Stomach (tissue), 9 donors: ENCODE measurements around the gene NSMCE4A. TPM values are rescaled to one million over a fixed set of nuclear protein-coding genes. Genes with fewer than 3 reads are reported as not detected.
"Not testable (repeated sequence)": the region's sequence is repeated elsewhere in the genome, so short reads cannot be mapped to it uniquely, and the experiment has no call there.

Experiments used
- DNase-seq, 2 donors: peaks; one replicate each; pipeline versions ENCODE4 v3.0.0 to v3.0.0-alpha.2; 2013 to 2019
- H3K27ac ChIP-seq, 5 donors: fragments of 200-600 bp in 4 of 5; sonication (generic) in 4 of 5; one replicate each; pipeline ENCODE4 v1.5.1; 2013 to 2019; ENCODE audit warnings: mild to moderate bottlenecking in 1 of 5, moderate library complexity in 1 of 5
- H3K27me3 ChIP-seq, 3 donors: fragments of 200-600 bp; sonication (generic); one replicate each; pipeline ENCODE4 v1.5.1; 2017 to 2019; ENCODE audit warnings: mixed run types in 1 of 3
- H3K36me3 ChIP-seq, 4 donors: fragments of 200-600 bp; sonication (generic); 1 replicate in 3 of 4; 2 replicates in 1 of 4; pipeline ENCODE4 v1.5.1; 2016 to 2019
- H3K4me1 ChIP-seq, 4 donors: fragments of 200-600 bp; sonication (generic); one replicate each; pipeline ENCODE4 v1.5.1; 2016 to 2019
- H3K4me3 ChIP-seq, 4 donors: fragments of 200-600 bp; sonication (generic) in 3 of 4; one replicate each; pipeline ENCODE4 v1.5.1; 2016 to 2019; ENCODE audit warnings: mild to moderate bottlenecking in 1 of 4
- H3K9me3 ChIP-seq, 4 donors: fragments of 200-600 bp; sonication (generic); one replicate each; pipeline ENCODE4 v1.5.1; 2016 to 2019
- CTCF ChIP-seq, 7 experiments: fragments of 450-650 bp in 4 of 7; fragments of 200-600 bp in 3 of 7; sonication (generic) in 3 of 7; IDR thresholded peaks; one replicate each; pipeline ENCODE4 v1.5.1; 2016 to 2019; ENCODE audit warnings: antibody characterized with exemption in 7 of 7, control low read depth in 2 of 7, mild to moderate bottlenecking in 1 of 7
- EP300 ChIP-seq: sonication (generic); formaldehyde crosslinking; IDR thresholded peaks from one replicate; pipeline ENCODE4 v1.6.1; 2017; ENCODE audit warnings: antibody characterized with exemption
- POLR2A ChIP-seq, 4 donors: fragments of 450-650 bp; IDR thresholded peaks; one replicate each; pipeline ENCODE4 v1.6.1; 2016; ENCODE audit warnings: antibody characterized with exemption in 4 of 4, control low read depth in 2 of 4, mild to moderate bottlenecking in 1 of 4, moderate library complexity in 1 of 4
- POLR2AphosphoS5 ChIP-seq, 3 donors: sonication (generic); formaldehyde crosslinking; IDR thresholded peaks; one replicate each; pipeline ENCODE4 v1.6.1; 2016; ENCODE audit warnings: antibody characterized with exemption in 3 of 3
- WGBS, 5 donors: extraction: QIAGEN DNeasy Blood & Tissue Kit in 3 of 5; methylation state at CpG; one replicate each; pipeline versions ENCODE4 v1.1.5 to v1.1.7; 2013 to 2018; 5-methylcytosine and 5-hydroxymethylcytosine counted together
- intact Hi-C: fragments of 100-400 bp; cut with DNase I; formaldehyde crosslinking; loops from one replicate; pipeline ENCODE4 v1.15.1; 2023; ENCODE audit warnings: low total_unique reads
- polyA plus RNA-seq, 3 donors: library from polyadenylated mRNA; stranded (reverse); fragments of 200-250 nt; gene quantifications; one replicate each; pipeline ENCODE4 v1.2.3, GENCODE V29; 2013
- total RNA-seq, 5 donors: library from RNA; depleted of rRNA; stranded (reverse); fragments of >200 nt; gene quantifications; one replicate each; pipeline versions ENCODE4 v1.1.0 to v1.2.3, GENCODE V29; 2014 to 2016
- donor health status: healthy with polysubstance abuse.
- donor health status: Bipolar disorder and iron deficiency.
- donor health status: healthy.

Gene NSMCE4A
- total and polyA plus RNA-seq, 8 donors = 43.8 to 441 (median 96.4) TPM

GRCh38 chr10:121975295-121976086, 474 bp upstream of the NSMCE4A start:
- TF ChIP-seq POLR2AphosphoS5 (IDR thresholded peaks at IDR 0.05) (no peak), POLR2A (IDR thresholded peaks at IDR 0.05) (no peak), CTCF (IDR thresholded peaks at IDR 0.05) (peak in 2 of 7 experiments; percentile 64 to 80), EP300 (no peak)
- peaks cover 4 to 19% (median 11%) of the 10 kb centered on the region in 4 donors for H3K36me3 ChIP-seq
- no peaks in the 10 kb centered on the region for H3K9me3 ChIP-seq
- DNase-seq = no peak
- intact Hi-C loops = loop anchor here (10.0 kb wide), 2 partner anchors 51 to 79 kb away; partner anchors contain the start of gene ATE1
- H3K4me1 ChIP-seq = peaks cover 14 to 39% (median 28%) of the 10 kb centered on the region in 4 donors
- H3K27me3 ChIP-seq = no peaks in the 10 kb centered on the region
- WGBS, 5 donors = 27 to 54% (median 40%) methylated on average over 15 to 21 of the region's 21 CpGs
- H3K27ac ChIP-seq = peak overlapping the region; percentile 95 to 100 (median 99)
- H3K4me3 ChIP-seq = peak overlapping the region; percentile 73 to 91 (median 85)

GRCh38 chr10:121974019-121974534, 940 bp downstream of the NSMCE4A start:
- no peaks in the 10 kb centered on the region for H3K9me3 ChIP-seq
- peak overlapping the region; percentile 95 to 100 (median 99) for H3K27ac ChIP-seq
- no peaks in the 10 kb centered on the region for H3K27me3 ChIP-seq
- no peak for DNase-seq
- H3K36me3 ChIP-seq = peaks cover 6 to 31% (median 26%) of the 10 kb centered on the region in 4 donors
- peak overlapping the region; percentile 73 to 91 (median 85) for H3K4me3 ChIP-seq
- TF ChIP-seq EP300 (no peak), CTCF (IDR thresholded peaks at IDR 0.05) (no peak), POLR2A (IDR thresholded peaks at IDR 0.05) (no peak), POLR2AphosphoS5 (IDR thresholded peaks at IDR 0.05) (no peak)
- intact Hi-C loops = loop anchor here (10.0 kb wide), 2 partner anchors 49 to 81 kb away; partner anchors contain the start of gene ATE1
- H3K4me1 ChIP-seq = peaks cover 14 to 39% (median 28%) of the 10 kb centered on the region in 4 donors
- 5 to 10% (median 7%) methylated on average over 15 to 21 of the region's 21 CpGs for WGBS, 5 donors

GRCh38 chr10:121969086-121969485, 5.9 kb downstream of the NSMCE4A start:
- intact Hi-C loops, H3K4me3 ChIP-seq, H3K27ac ChIP-seq, H3K27me3 ChIP-seq, H3K9me3 ChIP-seq: not testable (repeated sequence)
- H3K4me1 ChIP-seq = peaks cover 9 to 28% (median 16%) of the 10 kb centered on the region in 4 donors
- peak in 1 of 2 donors; percentile 59 for DNase-seq
- 69 to 89% (median 80%) methylated on average over 8 of the region's 8 CpGs for WGBS, 5 donors
- peaks cover 29 to 81% (median 76%) of the 10 kb centered on the region in 4 donors for H3K36me3 ChIP-seq

- Histone ChIP-seq H3K4me1 (no peaks in the 10 kb centered on the region), H3K27ac (no peak overlapping the region), H3K4me3 (no peak overlapping the region), H3K9me3 (no peaks in the 10 kb centered on the region), H3K36me3 (peaks cover 29 to 98% (median 96%) of the 10 kb centered on the region in 4 donors), H3K27me3 (no peaks in the 10 kb centered on the region)
- intact Hi-C loops = no loop called here
- 81 to 92% (median 91%) methylated on average over 3 of the region's 3 CpGs for WGBS, 5 donors
- DNase-seq = no peak
- TF ChIP-seq POLR2A (IDR thresholded peaks at IDR 0.05) = no peak
- TF ChIP-seq CTCF (IDR thresholded peaks at IDR 0.05) = no peak
- no peak for TF ChIP-seq POLR2AphosphoS5 (IDR thresholded peaks at IDR 0.05)
- TF ChIP-seq EP300 = no peak
Observed at GRCh38 chr10:121965996-121966395, 9.0 kb downstream of the NSMCE4A start.
